PC-3 (cell line): ENCODE data around the gene MIB2.

Experiments used
- EZH2 ChIP-seq: fragments of 300-600 bp; sonication (generic); IDR thresholded peaks from one replicate; pipeline ENCODE4 v1.6.1; 2017; ENCODE audit warnings: antibody characterized with exemption, mild to moderate bottlenecking, low read length; ENCODE audit not compliant: unreplicated experiment
- EZH2phosphoT487 ChIP-seq: fragments of 300-600 bp; sonication (generic); IDR thresholded peaks from 2 replicates; pipeline ENCODE4 v1.6.1; 2018; ENCODE audit warnings: mild to moderate bottlenecking, antibody characterized with exemption, low read length, borderline replicate concordance
- TF ChIP-seq, protein P1 (sequence below): fragments of 300-600 bp; sonication (generic); conservative IDR thresholded peaks from 2 replicates; pipeline ENCODE4 v1.5.1; 2017; ENCODE audit warnings: antibody characterized with exemption, low read depth, mild to moderate bottlenecking, low read length

DNA sequence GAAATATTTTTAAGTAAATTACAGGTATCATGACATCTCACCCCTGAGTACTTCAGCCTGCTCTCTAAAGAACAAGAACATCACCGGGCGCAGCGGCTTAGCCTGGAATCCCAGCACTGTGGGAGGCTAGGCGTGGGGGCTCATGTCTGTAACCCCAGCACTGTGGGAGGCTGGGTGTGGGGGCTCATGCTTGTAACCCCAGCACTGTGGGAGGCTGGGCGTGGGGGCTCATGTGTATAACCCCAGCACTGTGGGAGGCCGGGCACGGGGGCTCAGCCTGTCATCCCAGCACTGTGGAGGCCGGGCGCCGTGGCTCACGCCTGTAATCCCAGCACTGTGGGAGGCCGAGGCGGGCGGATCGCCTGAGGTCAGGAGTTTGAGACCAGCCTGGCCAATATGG is 51.2 kb downstream of the MIB2 start:
- TF ChIP-seq, protein P1, sequence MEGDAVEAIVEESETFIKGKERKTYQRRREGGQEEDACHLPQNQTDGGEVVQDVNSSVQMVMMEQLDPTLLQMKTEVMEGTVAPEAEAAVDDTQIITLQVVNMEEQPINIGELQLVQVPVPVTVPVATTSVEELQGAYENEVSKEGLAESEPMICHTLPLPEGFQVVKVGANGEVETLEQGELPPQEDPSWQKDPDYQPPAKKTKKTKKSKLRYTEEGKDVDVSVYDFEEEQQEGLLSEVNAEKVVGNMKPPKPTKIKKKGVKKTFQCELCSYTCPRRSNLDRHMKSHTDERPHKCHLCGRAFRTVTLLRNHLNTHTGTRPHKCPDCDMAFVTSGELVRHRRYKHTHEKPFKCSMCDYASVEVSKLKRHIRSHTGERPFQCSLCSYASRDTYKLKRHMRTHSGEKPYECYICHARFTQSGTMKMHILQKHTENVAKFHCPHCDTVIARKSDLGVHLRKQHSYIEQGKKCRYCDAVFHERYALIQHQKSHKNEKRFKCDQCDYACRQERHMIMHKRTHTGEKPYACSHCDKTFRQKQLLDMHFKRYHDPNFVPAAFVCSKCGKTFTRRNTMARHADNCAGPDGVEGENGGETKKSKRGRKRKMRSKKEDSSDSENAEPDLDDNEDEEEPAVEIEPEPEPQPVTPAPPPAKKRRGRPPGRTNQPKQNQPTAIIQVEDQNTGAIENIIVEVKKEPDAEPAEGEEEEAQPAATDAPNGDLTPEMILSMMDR: no peak
- TF ChIP-seq EZH2 (no peak), EZH2phosphoT487 (no peak)
